ENCODE data around the gene BEND5. TPM values are rescaled to one million over a fixed set of nuclear protein-coding genes. Genes with fewer than 3 reads are reported as not detected.

Gene BEND5
- polyA plus RNA-seq, 3 donors = 0.13 TPM; not detected in 2

- H3K36me3 ChIP-seq (replicated peaks in 1 of 2; ENCODE audit: control insufficient read depth in 1 of 2, insufficient read depth in 2 of 2, low read length in 2 of 2) = no peaks in the 10 kb centered on the region
- Mint-ChIP-seq H3K4me3 (no peak overlapping the region), H3K36me3 (peaks cover 7 to 14% of the 10 kb centered on the region in 2 donors), H3K9me3 (no peaks in the 10 kb centered on the region), H3K4me1 (peaks cover 4% of the 10 kb centered on the region), H3K27ac (no peak overlapping the region), H3K27me3 (ENCODE audit: low read depth in 3 of 3) (peaks cover 0 to 2% (median 0%) of the 10 kb centered on the region in 3 donors)
- no peak overlapping the region for H2AFZ ChIP-seq (ENCODE audit: insufficient read depth, low read depth, low read length, poor library complexity, severe bottlenecking)
- H3K4me1 ChIP-seq (ENCODE audit: control insufficient read depth in 1 of 2, insufficient read depth in 2 of 2, low read length in 2 of 2) = no peaks in the 10 kb centered on the region
- no peak overlapping the region for H3K4me2 ChIP-seq (replicated peaks; ENCODE audit: extremely low read depth, low read length, poor library complexity, severe bottlenecking)
- H4K20me1 ChIP-seq (ENCODE audit: insufficient read depth, low read length) = no peaks in the 10 kb centered on the region
- no peak for TF ChIP-seq CTCF (IDR thresholded peaks at IDR 0.05)
- intact Hi-C loops (cut with micrococcal nuclease) = no loop called here
- H3K27me3 ChIP-seq (ENCODE audit: control insufficient read depth in 2 of 2, insufficient read depth in 2 of 2, low read length in 2 of 2) = no peaks in the 10 kb centered on the region
- H3K4me3 ChIP-seq (replicated peaks in 1 of 3; ENCODE audit: low read depth in 2 of 3, low read length in 3 of 3) = no peak overlapping the region
- no peak overlapping the region for H3K9ac ChIP-seq (ENCODE audit: insufficient read depth, low read length, poor library complexity, severe bottlenecking)
- DNase-seq = no peak
- no peaks in the 10 kb centered on the region for H3K79me2 ChIP-seq (ENCODE audit: insufficient read depth, low read length)
- no peaks in the 10 kb centered on the region for H3K9me3 ChIP-seq (replicated peaks in 1 of 2; ENCODE audit: control insufficient read depth in 1 of 2, insufficient read depth in 1 of 2, low read length in 2 of 2)
- 95% methylated on average over 3 of the region's 7 CpGs for WGBS (ENCODE audit: insufficient coverage)
- no peak overlapping the region for H3K27ac ChIP-seq (ENCODE audit: low read depth in 1 of 2, low read length in 2 of 2)
Measured at GRCh38 chr1:48761986-48762385, 14.7 kb downstream of the BEND5 start.

DNA sequence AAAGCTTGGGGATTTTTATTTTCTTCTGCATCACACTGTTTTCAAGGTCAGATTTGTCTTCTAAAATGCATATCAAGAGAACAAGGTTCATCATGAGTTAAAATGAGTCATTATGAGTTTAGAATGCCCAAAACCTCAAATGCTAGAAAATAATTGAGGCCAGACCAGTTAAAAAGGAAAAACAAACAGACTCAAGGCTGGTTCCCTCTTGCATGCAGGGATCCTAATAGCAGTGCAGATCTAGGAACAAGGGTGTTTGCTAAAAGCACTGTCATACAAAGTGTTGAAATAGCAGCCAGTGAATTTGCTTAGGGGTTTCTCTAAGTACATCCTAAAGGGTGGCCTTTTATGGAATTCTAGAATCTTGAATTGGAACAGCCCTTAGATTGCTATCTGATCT, 15.3 kb downstream of the BEND5 start:
- Histone ChIP-seq H2AFZ (ENCODE audit: insufficient read depth, low read depth, low read length, poor library complexity, severe bottlenecking) (no peak overlapping the region), H3K27me3 (ENCODE audit: control insufficient read depth in 2 of 2, insufficient read depth in 2 of 2, low read length in 2 of 2) (no peaks in the 10 kb centered on the region), H3K27ac (ENCODE audit: low read depth in 1 of 2, low read length in 2 of 2) (no peak overlapping the region), H3K9ac (ENCODE audit: insufficient read depth, low read length, poor library complexity, severe bottlenecking) (no peak overlapping the region), H4K20me1 (ENCODE audit: insufficient read depth, low read length) (no peaks in the 10 kb centered on the region), H3K4me2 (replicated peaks; ENCODE audit: extremely low read depth, low read length, poor library complexity, severe bottlenecking) (no peak overlapping the region), H3K4me1 (ENCODE audit: control insufficient read depth in 1 of 2, insufficient read depth in 2 of 2, low read length in 2 of 2) (no peaks in the 10 kb centered on the region), H3K36me3 (replicated peaks in 1 of 2; ENCODE audit: control insufficient read depth in 1 of 2, insufficient read depth in 2 of 2, low read length in 2 of 2) (no peaks in the 10 kb centered on the region), H3K4me3 (replicated peaks in 1 of 3; ENCODE audit: low read depth in 2 of 3, low read length in 3 of 3) (no peak overlapping the region), H3K9me3 (replicated peaks in 1 of 2; ENCODE audit: control insufficient read depth in 1 of 2, insufficient read depth in 1 of 2, low read length in 2 of 2) (no peaks in the 10 kb centered on the region), H3K79me2 (ENCODE audit: insufficient read depth, low read length) (no peaks in the 10 kb centered on the region)
- DNase-seq = no peak
- Mint-ChIP-seq H3K4me3 (no peak overlapping the region), H3K27me3 (ENCODE audit: low read depth in 3 of 3) (peaks cover 0 to 2% (median 0%) of the 10 kb centered on the region in 3 donors), H3K4me1 (peaks cover 4% of the 10 kb centered on the region), H3K27ac (no peak overlapping the region), H3K36me3 (peaks cover 7 to 13% of the 10 kb centered on the region in 2 donors), H3K9me3 (no peaks in the 10 kb centered on the region)
- no peak for TF ChIP-seq CTCF (IDR thresholded peaks at IDR 0.05)
- intact Hi-C loops (cut with micrococcal nuclease) = no loop called here

Data from CD14-positive monocyte (primary cell).